Measurements from ENCODE around the gene KIF23. TPM values are rescaled to one million over a fixed set of nuclear protein-coding genes. Genes with fewer than 3 reads are reported as not detected.

KIF23 gene
- total RNA-seq, 2 donors from 2014 or later = 45.0 to 120 TPM

- ATAC-seq (no peak), DNase-seq (ENCODE audit: low spot score in 2 of 2) (no peak)
- Mint-ChIP-seq H3K9me3 (no peaks in the 10 kb centered on the region), H3K27ac (no peak overlapping the region), H3K36me3 (no peaks in the 10 kb centered on the region)
Measured at GRCh38 chr15:69391046-69391757, 22.9 kb upstream of the KIF23 start.

- H3K36me3 Mint-ChIP-seq = no peaks in the 10 kb centered on the region
- DNase-seq (ENCODE audit: low spot score in 2 of 2) = no peak
- H3K9me3 Mint-ChIP-seq = no peaks in the 10 kb centered on the region
- ATAC-seq = no peak
- no peak overlapping the region for H3K27ac Mint-ChIP-seq
Measured at GRCh38 chr15:69392352-69392751, 21.8 kb upstream of the KIF23 start.

DNA sequence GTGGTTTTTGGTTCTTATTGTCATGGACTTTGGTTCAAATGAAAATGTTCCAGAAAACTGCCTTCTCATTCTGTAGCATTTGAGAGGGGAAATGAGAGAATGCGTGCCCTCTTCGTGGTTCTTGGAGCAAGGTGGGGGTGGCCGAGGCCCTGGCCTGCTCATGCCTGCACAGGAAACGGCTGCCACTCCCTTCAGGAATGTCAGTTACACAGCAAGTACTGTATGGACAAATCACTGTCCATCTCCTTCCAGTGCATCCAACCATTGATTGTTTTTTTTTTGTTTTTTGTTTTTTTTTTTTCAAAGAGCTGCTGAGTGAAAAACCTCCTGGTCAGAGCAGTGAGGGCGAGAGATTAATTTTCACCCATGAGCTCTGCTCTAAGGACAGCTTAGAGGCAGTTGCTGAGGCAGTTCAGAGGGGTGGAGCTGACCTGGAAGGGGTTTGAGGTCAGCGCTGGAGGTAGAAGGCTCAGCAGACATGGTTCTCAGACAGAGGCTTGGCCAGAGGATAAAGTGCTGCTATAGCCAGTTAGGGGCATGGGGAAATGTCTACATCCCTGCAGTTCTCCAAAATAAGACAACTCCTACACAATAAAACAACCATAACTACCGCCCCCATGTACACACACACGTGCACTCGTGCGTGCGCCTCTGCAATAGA, 20.2 kb upstream of the KIF23 start:
- Mint-ChIP-seq H3K9me3 (no peaks in the 10 kb centered on the region), H3K27ac (no peak overlapping the region), H3K36me3 (no peaks in the 10 kb centered on the region)
- DNase-seq (ENCODE audit: low spot score in 2 of 2) (no peak), ATAC-seq (no peak)

DNA sequence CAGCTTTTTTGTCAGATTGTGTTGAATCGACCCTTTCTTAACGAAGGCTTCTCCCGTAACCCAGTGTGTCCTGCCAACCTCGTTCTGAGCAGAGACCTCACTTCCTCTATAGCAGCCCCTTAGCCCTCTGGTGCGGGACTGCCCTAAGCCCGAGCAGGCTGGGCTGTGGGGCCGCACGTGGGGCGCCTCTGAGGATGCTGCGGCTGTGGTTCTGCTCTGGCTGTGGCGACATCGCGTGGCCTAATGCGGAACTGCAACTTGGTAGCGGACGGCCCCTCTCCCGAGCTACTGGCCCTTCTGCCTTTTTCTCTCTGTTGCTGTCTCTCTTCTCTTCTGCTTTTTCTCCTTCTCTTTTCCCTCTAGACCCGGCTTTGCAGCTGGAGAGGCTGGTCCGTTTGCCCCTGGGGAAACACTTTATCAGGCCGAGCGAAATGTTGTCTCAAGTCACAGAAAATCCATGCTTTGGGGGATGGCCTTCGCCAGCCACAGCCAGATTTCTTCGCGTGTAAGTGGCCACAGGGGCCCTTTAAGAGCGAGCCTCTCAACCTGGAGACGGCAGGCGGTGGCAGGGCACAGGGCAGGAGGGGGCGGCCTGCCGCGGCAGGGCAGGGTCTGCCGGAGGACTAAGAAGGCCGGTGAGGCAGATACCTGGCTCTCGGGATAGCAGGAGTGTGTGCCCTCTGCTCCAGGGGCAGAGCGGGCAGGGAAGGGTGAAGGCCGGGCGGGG, 19.4 kb upstream of the KIF23 start:
- no peaks in the 10 kb centered on the region for H3K9me3 Mint-ChIP-seq
- ATAC-seq (peak; percentile 90 to 92), DNase-seq (ENCODE audit: low spot score in 2 of 2) (peak; percentile 75 to 95)
- H3K36me3 Mint-ChIP-seq = no peaks in the 10 kb centered on the region
- H3K27ac Mint-ChIP-seq = no peak overlapping the region

DNA sequence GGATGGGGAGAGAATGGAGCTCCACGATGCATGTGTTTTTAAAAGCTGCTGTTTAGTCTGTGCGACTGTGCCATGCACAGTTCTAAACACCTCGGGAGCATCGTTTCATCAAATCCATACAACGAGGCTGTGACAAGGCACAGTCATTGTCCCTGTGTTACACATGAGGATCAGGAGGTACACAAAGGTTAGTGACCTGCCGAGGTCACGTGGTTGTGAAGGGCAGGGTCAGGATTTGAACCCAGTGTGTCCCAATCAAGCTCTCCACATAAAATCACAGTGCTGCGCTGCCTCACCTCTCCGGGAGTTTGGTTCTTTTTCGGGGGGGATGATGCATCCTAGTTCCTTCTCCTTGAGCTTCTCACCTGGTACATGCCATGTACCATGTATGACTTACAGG, 18.7 kb upstream of the KIF23 start:
- no peak for DNase-seq (ENCODE audit: low spot score in 2 of 2)
- no peak for ATAC-seq
- H3K27ac Mint-ChIP-seq = no peak overlapping the region
- no peaks in the 10 kb centered on the region for H3K9me3 Mint-ChIP-seq
- no peaks in the 10 kb centered on the region for H3K36me3 Mint-ChIP-seq

- no peaks in the 10 kb centered on the region for H3K9me3 Mint-ChIP-seq
- H3K27ac Mint-ChIP-seq = no peak overlapping the region
- ATAC-seq (no peak), DNase-seq (ENCODE audit: low spot score in 2 of 2) (no peak)
- no peaks in the 10 kb centered on the region for H3K36me3 Mint-ChIP-seq
Measured at GRCh38 chr15:69395991-69396390, 18.2 kb upstream of the KIF23 start.

DNA sequence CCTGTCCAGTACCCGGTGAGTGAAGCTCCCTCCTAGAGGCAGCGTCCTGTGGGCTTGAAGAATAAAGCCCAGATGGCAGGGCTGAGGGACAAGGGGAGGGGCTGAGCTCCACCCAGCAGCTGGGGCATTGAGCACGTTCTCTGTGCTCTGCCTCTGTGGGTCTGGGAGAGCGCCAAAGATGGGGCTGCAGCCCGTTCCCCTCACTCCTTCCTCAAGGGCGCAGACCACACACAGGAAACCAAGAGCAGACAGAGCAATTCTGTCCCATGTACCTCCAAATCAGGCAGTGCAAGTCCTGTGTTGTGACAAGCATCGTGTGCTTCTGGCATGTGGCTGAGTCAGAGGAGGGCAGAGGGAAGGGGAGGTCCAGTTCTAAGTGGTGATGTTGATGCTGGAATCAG, 15.7 kb upstream of the KIF23 start:
- H3K27ac Mint-ChIP-seq = no peak overlapping the region
- H3K36me3 Mint-ChIP-seq = no peaks in the 10 kb centered on the region
- H3K9me3 Mint-ChIP-seq = no peaks in the 10 kb centered on the region
- DNase-seq (ENCODE audit: low spot score in 2 of 2) (no peak), ATAC-seq (peak in 1 of 2 donors; percentile 16)

- peak overlapping the region; percentile 35 to 66 for H3K27ac Mint-ChIP-seq
- DNase-seq (ENCODE audit: low spot score in 2 of 2) = peak; percentile 18 to 62
- no peaks in the 10 kb centered on the region for H3K9me3 Mint-ChIP-seq
- no peaks in the 10 kb centered on the region for H3K36me3 Mint-ChIP-seq
- peak; percentile 94 to 96 for ATAC-seq
Measured at GRCh38 chr15:69400850-69401249, 13.3 kb upstream of the KIF23 start.

DNA sequence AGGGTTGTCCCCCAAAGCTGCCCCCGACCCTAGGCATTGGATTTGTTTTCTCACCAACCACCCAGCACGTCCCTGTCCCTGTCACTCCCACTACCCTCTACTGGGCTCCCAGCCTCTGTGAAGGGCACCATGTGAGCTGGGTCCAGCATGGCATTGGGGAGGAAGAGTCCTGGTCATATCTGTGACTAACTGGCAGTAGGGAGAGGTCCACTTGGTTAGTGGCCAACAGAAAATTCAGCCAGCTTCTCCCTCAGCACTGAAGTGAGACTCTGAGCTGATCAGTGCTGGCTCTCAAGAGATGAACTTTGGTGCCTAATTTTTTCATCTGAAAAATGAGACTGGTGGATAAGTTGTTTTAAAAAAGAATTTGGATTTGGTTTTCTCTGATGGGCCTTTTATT, 11.3 kb upstream of the KIF23 start:
- no peak overlapping the region for H3K27ac Mint-ChIP-seq
- DNase-seq (ENCODE audit: low spot score in 2 of 2) (no peak), ATAC-seq (no peak)
- H3K9me3 Mint-ChIP-seq = no peaks in the 10 kb centered on the region
- H3K36me3 Mint-ChIP-seq = no peaks in the 10 kb centered on the region

GRCh38 chr15:69403594-69403993, 10.6 kb upstream of the KIF23 start:
- no peak for ATAC-seq
- H3K9me3 Mint-ChIP-seq = no peaks in the 10 kb centered on the region
- no peaks in the 10 kb centered on the region for H3K36me3 Mint-ChIP-seq
- DNase-seq (ENCODE audit: low spot score in 2 of 2) = no peak
- no peak overlapping the region for H3K27ac Mint-ChIP-seq

GRCh38 chr15:69405110-69405509, 9.0 kb upstream of the KIF23 start:
- DNase-seq (ENCODE audit: low spot score in 2 of 2) (no peak), ATAC-seq (no peak)
- Mint-ChIP-seq H3K9me3 (no peaks in the 10 kb centered on the region), H3K36me3 (no peaks in the 10 kb centered on the region), H3K27ac (no peak overlapping the region)

DNA sequence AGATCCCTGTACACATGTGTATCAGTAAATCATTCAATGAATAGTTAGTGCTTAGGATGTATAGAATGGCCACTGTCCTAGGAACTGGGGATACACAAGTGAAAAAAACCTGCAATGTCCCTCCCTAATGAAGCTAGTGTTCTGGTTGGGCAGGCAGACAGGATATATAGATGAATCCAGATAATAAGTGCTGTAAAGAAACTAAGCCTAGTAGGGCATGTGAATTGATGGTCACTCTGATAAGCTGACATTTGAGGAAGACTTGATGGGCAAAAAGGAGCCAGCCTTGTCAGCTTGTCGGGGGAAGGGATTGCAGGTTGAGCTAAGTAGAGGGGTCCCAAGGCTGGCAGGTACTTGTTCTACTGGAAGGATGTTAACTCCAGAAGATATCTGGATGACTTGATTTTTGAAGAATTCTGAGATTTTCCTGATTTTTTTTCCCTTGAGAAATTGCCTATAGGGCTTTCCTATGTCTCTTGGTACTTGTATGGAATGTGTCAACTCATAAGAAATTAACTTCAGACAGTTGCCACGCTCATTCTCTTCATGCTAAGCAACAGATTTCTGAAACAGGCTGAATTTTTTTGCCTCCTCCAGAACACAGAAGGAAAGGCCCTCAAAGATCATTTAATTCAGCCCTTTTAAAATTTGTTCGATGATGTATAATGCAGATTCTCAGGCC, 6.3 kb upstream of the KIF23 start:
- no peak overlapping the region for H3K27ac Mint-ChIP-seq
- DNase-seq (ENCODE audit: low spot score in 2 of 2) (no peak), ATAC-seq (no peak)
- no peaks in the 10 kb centered on the region for H3K9me3 Mint-ChIP-seq
- H3K36me3 Mint-ChIP-seq = no peaks in the 10 kb centered on the region

DNA sequence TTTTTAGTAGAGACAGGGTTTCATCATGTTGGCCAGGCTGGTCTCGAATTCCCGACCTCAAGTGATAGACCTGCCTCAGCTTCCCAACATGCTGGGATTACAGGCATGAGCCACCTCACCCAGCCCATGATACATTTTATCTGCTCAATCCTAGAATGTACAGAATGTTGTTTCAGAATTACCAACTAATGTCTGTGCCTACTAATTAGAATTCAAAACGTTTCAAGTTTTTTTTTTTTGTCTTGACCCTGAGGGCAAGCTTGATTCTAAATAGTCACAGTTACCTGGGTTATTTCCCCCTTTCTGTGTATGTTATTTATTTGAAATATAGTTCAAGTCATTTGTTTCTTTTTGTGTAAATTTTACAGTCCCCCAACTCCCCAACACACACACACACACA, 5.3 kb upstream of the KIF23 start:
- Mint-ChIP-seq H3K36me3 (no peaks in the 10 kb centered on the region), H3K27ac (no peak overlapping the region), H3K9me3 (no peaks in the 10 kb centered on the region)
- ATAC-seq (no peak), DNase-seq (ENCODE audit: low spot score in 2 of 2) (no peak)

DNA sequence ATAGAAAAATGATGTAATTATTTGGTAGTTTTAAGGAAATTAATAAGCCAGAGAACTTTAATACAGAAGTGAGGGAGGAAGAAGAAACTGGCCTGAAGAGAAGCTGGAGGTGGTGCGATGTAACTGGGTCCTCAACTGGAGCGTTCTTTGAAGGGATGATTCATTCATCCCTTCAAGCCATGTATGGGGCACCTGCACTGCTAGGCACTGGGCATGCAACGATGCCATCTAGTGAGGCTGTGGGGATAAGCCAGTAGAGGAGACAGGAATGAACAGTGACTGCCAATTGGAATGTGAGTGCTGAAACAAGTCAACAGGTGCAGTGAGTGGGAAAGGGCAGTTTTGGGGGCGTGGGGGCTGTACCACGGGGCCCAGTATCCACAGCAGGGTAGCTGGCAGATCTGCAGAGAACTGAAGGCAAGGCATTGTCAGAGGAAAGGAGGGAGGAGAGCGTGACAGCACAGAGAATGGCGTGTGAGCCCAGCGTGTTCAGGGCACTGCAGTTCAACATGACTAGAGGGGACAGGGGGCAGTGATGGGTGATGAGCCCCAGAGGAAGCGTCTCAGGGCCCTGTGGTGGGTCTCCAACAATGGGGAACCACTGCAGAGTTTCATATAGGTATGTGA, 3.8 kb upstream of the KIF23 start:
- DNase-seq (ENCODE audit: low spot score in 2 of 2) (no peak), ATAC-seq (peak; percentile 46 to 50)
- Mint-ChIP-seq H3K9me3 (no peaks in the 10 kb centered on the region), H3K36me3 (peaks cover 0 to 5% of the 10 kb centered on the region in 2 donors), H3K27ac (no peak overlapping the region)

DNA sequence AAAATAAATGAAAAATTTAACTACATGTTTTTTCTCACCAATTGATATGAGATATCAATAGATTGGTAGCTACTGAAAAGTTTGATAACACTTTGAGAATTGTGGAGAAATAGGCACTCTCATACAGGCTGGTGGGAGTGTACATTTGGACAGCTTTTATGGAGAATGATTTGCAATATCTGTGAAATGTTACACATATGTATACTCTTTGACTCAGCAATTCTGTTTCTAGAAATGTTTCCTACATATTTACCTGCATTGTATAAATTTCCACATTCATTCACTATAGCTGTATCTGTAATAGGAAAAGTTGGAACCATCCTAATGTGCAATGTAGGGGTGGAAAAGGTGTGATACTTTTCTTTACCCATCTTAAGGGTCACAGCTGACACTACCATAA, 1.9 kb upstream of the KIF23 start:
- no peak overlapping the region for H3K27ac Mint-ChIP-seq
- no peaks in the 10 kb centered on the region for H3K9me3 Mint-ChIP-seq
- ATAC-seq = no peak
- no peak for DNase-seq (ENCODE audit: low spot score in 2 of 2)
- H3K36me3 Mint-ChIP-seq = peaks cover 5 to 7% of the 10 kb centered on the region in 2 donors

- Mint-ChIP-seq H3K9me3 (no peaks in the 10 kb centered on the region), H3K36me3 (peaks cover 5 to 11% of the 10 kb centered on the region in 2 donors), H3K27ac (no peak overlapping the region)
- no peak for DNase-seq (ENCODE audit: low spot score in 2 of 2)
- ATAC-seq = no peak
Measured at GRCh38 chr15:69412701-69413100, 1.4 kb upstream of the KIF23 start.

Measured in activated naive CD4-positive, alpha-beta T cell treated with anti-CD3 and anti-CD28 coated beads, Interleukin-2, amount 50 U/mL, for 72 hours (primary cell).